Effector memory CD8-positive, alpha-beta T cell (primary cell): ENCODE measurements around the gene PLK1.
"Not testable (repeated sequence)": the region's sequence is repeated elsewhere in the genome, so short reads cannot be mapped to it uniquely, and the experiment has no call there.

Experiments
- ATAC-seq: fragments of 150-1000 bp; cut with Tn5 transposase; replicated peaks from 2 replicates; pipeline ENCODE4 v1.10.0; 2021; ENCODE audit warnings: mild to moderate bottlenecking, moderate library complexity
- DNase-seq, 3 experiments: peaks; one replicate each; pipeline ENCODE4 v3.0.0; 2021
- H3K27ac Mint-ChIP-seq, 2 donors: one replicate each; pipeline ENCODE4 v1.8.0; 2022; ENCODE audit warnings: mild to moderate bottlenecking in 2 of 2, mixed read lengths in 2 of 2, moderate library complexity in 2 of 2
- H3K27me3 Mint-ChIP-seq, 2 donors: one replicate each; pipeline ENCODE4 v1.8.0; 2022; ENCODE audit warnings: mixed read lengths in 2 of 2
- H3K36me3 Mint-ChIP-seq: one replicate; pipeline ENCODE4 v1.8.0; 2022; ENCODE audit warnings: mild to moderate bottlenecking, moderate library complexity, mixed read lengths; ENCODE audit not compliant: insufficient read depth
- H3K4me1 Mint-ChIP-seq, 2 donors: one replicate each; pipeline ENCODE4 v1.8.0; 2022; ENCODE audit warnings: low read depth in 2 of 2, mixed read lengths in 2 of 2
- H3K4me3 Mint-ChIP-seq, 2 donors: one replicate each; pipeline ENCODE4 v1.8.0; 2022; ENCODE audit warnings: mild to moderate bottlenecking in 2 of 2, mixed read lengths in 2 of 2, moderate library complexity in 2 of 2
- H3K9me3 Mint-ChIP-seq, 2 donors: one replicate each; pipeline ENCODE4 v1.8.0; 2022; ENCODE audit warnings: mixed read lengths in 2 of 2

The PLK1 gene

GRCh38 chr16:23734176-23734893 is 55.6 kb downstream of the PLK1 start:
- no peak overlapping the region for H3K27ac Mint-ChIP-seq
- H3K9me3 Mint-ChIP-seq: no peaks in the 10 kb centered on the region
- ATAC-seq (no peak), DNase-seq (no peak)
- H3K4me1 Mint-ChIP-seq: peaks cover 3 to 5% of the 10 kb centered on the region in 2 donors
- H3K4me3 Mint-ChIP-seq: no peak overlapping the region
- H3K36me3 Mint-ChIP-seq: no peaks in the 10 kb centered on the region
- H3K27me3 Mint-ChIP-seq: peaks cover 22 to 24% of the 10 kb centered on the region in 2 donors

DNA sequence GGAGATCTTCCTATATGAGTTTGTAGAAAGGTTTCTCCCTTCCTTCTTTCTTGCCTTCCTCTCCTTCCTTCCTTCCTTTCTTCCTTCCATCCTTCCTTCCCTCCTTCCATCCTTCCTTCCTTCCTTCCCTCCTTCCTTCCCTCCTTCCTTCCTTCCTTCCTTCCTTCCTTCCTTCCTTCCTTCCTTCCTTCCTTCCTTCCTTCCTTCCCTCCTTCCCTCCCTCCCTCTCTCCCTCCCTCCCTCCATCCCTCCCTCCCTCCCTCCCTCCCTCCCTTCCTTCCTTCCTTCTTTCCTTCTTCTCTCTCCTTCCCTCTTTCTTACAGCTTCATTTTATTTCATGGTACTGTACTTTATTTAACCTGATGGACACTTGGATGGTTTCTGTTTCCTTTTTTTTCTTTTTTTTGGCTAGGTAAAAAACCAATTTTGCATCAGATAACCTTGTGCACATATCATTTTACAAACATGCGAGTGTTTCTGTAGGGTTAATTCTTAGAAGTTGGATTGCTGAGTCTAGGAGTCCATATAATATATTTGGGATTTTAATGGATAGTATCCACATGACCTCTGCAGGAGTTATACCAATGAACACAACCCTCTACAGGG is 58.8 kb downstream of the PLK1 start:
- H3K36me3 Mint-ChIP-seq, DNase-seq, ATAC-seq, H3K27ac Mint-ChIP-seq, H3K4me1 Mint-ChIP-seq, H3K9me3 Mint-ChIP-seq, H3K4me3 Mint-ChIP-seq: not testable (repeated sequence)
- H3K27me3 Mint-ChIP-seq: peaks cover 19 to 24% of the 10 kb centered on the region in 2 donors

GRCh38 chr16:23739516-23739915 is 60.8 kb downstream of the PLK1 start:
- H3K9me3 Mint-ChIP-seq: no peaks in the 10 kb centered on the region
- no peak overlapping the region for H3K4me3 Mint-ChIP-seq
- H3K27ac Mint-ChIP-seq: no peak overlapping the region
- H3K27me3 Mint-ChIP-seq: peaks cover 38 to 44% of the 10 kb centered on the region in 2 donors
- DNase-seq (no peak), ATAC-seq (no peak)
- H3K4me1 Mint-ChIP-seq: peaks cover 2 to 5% of the 10 kb centered on the region in 2 donors
- no peaks in the 10 kb centered on the region for H3K36me3 Mint-ChIP-seq
